SU-DHL-6 (cell line): ENCODE results near the gene SNX22.

Experiments used
- EZH2phosphoT487 ChIP-seq: fragments of 200-600 bp; sonication (generic), shearing (Covaris generic); conservative IDR thresholded peaks from 2 replicates; pipeline ENCODE4 v1.6.1; 2018; ENCODE audit warnings: mild to moderate bottlenecking, antibody characterized with exemption, low read length, moderate library complexity, mixed read lengths
- TF ChIP-seq, protein P1 (sequence below): fragments of 200-600 bp; sonication (generic); IDR thresholded peaks from one replicate; pipeline ENCODE4 v1.5.1; 2017; ENCODE audit warnings: antibody characterized with exemption, mild to moderate bottlenecking, low read length, moderate library complexity; ENCODE audit not compliant: insufficient read depth, poor library complexity, severe bottlenecking

DNA sequence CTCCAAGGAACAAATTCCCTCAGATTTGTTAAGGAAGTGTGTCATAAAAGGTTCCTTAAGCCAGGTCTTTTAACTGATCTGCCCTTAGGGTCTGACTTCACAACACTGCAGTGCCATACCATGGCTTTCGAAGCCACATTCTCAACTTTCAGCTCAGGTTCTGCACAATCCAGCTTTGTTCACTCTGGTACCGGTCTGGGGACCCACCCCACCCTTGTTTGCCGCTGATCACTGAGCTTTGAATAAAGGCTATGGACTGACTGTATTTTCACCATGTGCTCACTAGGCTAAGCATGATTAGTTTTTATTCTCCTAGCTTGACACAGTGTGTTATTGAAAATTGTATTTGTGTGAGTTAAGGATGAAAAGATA lies 39.9 kb upstream of the SNX22 start:
- TF ChIP-seq, protein P1, sequence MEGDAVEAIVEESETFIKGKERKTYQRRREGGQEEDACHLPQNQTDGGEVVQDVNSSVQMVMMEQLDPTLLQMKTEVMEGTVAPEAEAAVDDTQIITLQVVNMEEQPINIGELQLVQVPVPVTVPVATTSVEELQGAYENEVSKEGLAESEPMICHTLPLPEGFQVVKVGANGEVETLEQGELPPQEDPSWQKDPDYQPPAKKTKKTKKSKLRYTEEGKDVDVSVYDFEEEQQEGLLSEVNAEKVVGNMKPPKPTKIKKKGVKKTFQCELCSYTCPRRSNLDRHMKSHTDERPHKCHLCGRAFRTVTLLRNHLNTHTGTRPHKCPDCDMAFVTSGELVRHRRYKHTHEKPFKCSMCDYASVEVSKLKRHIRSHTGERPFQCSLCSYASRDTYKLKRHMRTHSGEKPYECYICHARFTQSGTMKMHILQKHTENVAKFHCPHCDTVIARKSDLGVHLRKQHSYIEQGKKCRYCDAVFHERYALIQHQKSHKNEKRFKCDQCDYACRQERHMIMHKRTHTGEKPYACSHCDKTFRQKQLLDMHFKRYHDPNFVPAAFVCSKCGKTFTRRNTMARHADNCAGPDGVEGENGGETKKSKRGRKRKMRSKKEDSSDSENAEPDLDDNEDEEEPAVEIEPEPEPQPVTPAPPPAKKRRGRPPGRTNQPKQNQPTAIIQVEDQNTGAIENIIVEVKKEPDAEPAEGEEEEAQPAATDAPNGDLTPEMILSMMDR = no peak
- TF ChIP-seq EZH2phosphoT487 = no peak
